B cell (primary cell): ENCODE results near the gene NTRK3.

Experiments
- CTCF ChIP-seq: fragments of 200-600 bp; IDR thresholded peaks from one replicate; pipeline ENCODE4 v1.8.0; 2022; ENCODE audit warnings: antibody characterized with exemption, mild to moderate bottlenecking
- EZH2 ChIP-seq: IDR thresholded peaks from 2 replicates; pipeline ENCODE4 v1.6.1; 2012; ENCODE audit warnings: borderline replicate concordance, low read depth, mild to moderate bottlenecking, moderate library complexity, low read length; ENCODE audit not compliant: insufficient read depth, poor library complexity, severe bottlenecking

GRCh38 chr15:87929841-87930240 lies 326.7 kb downstream of the NTRK3 start:
- TF ChIP-seq CTCF (no peak), EZH2 (no peak)
